ENCODE data around the gene MRPS27.

DNA sequence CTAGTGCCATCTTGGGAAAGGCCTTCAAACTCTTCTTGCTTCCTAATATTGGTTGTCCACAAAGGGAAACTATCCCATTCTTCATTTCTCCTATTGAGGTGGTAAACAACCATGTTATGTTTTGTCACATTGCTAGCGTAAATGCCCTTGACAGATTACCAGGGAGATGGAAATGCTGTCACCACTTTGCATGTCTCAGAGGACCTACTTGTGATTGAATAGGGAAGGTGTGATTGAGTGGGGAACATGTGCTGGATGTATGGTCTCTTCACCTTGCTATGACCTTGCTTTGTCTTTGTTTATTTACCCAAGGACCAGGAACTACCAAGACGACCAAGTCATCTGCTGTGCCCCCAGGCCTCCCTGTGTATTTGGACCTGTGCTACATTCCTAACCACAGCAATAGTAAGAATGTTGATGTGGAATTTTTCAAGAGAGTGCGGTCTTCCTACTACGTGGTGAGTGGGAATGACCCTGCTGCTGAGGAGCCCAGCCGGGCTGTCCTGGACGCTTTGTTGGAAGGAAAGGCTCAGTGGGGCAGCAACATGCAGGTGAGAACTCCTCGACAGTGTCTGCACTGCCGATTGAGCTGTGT lies 116.7 kb downstream of the MRPS27 start:
- no peak for TF ChIP-seq CTCF (IDR thresholded peaks at IDR 0.05)
- TF ChIP-seq POLR2A (IDR thresholded peaks at IDR 0.05): no peak

Measured in Peyer's patch (tissue), 4 donors.